Adrenal gland (tissue), 5 donors: ENCODE results near the gene ALG14.
A peak's percentile ranks its signal among the peaks of the same experiment; 100 is the strongest.

Experiments used
- CTCF ChIP-seq, 6 experiments: fragments of 450-650 bp in 4 of 6; fragments of 200-600 bp in 2 of 6; sonication (generic) in 1 of 6; IDR thresholded peaks; 1 replicate in 5 of 6; 2 replicates in 1 of 6; pipeline versions ENCODE4 v1.5.1 to v1.8.0; 2016 to 2021; ENCODE audit warnings: antibody characterized with exemption in 6 of 6, mild to moderate bottlenecking in 2 of 6, moderate library complexity in 1 of 6
- POLR2A ChIP-seq, 2 donors: fragments of 450-650 bp; IDR thresholded peaks; one replicate each; pipeline ENCODE4 v1.6.1; 2017; ENCODE audit warnings: antibody characterized with exemption in 2 of 2, mild to moderate bottlenecking in 2 of 2, moderate library complexity in 1 of 2
- donor health status: DM: no; HTN: no; CAD: no.

- TF ChIP-seq CTCF (IDR thresholded peaks at IDR 0.05) = no peak
- TF ChIP-seq POLR2A (IDR thresholded peaks at IDR 0.05) = peak in 1 of 2 donors; percentile 44
Measured at GRCh38 chr1:95086949-95087533, 14.3 kb upstream of the ALG14 start.
